ENCODE results near the gene IGLL5. TPM values are rescaled to one million over a fixed set of nuclear protein-coding genes. Genes with fewer than 3 reads are reported as not detected.

IGLL5 gene
- total and polyA plus RNA-seq, 9 of the 15 experiments (the other 6 are each of a cell fraction or from before 2014, with no cell fraction given): not detected

- intact Hi-C loops (cut with micrococcal nuclease): no loop called here
- Histone ChIP-seq H3K36me3 (ENCODE audit: control insufficient read depth, insufficient read depth, low read length) (no peaks in the 10 kb centered on the region), H3K9me3 (replicated peaks; ENCODE audit: control insufficient read depth, insufficient read depth, low read depth, low read length) (no peaks in the 10 kb centered on the region), H2AFZ (ENCODE audit: low read depth, low read length) (no peak overlapping the region), H3K4me2 (ENCODE audit: insufficient read depth, low read length) (no peak overlapping the region), H3K79me2 (ENCODE audit: control insufficient read depth, insufficient read depth, low read length) (no peaks in the 10 kb centered on the region), H3K9me1 (ENCODE audit: control insufficient read depth, insufficient read depth, low read length) (no peaks in the 10 kb centered on the region), H4K20me1 (replicated peaks; ENCODE audit: control insufficient read depth, insufficient read depth, low read length) (peaks cover 58% of the 10 kb centered on the region), H3K27ac (ENCODE audit: extremely low read depth, low read depth, low read length) (no peak overlapping the region), H3K27me3 (ENCODE audit: control insufficient read depth in 2 of 2, insufficient read depth in 2 of 2, low read length in 2 of 2) (peaks cover 15 to 53% of the 10 kb centered on the region in 2 experiments; a peak in 4 of 5 replicates), H3K9ac (ENCODE audit: insufficient read depth in 1 of 2, low read depth in 2 of 2, low read length in 2 of 2) (peak overlapping the region in 1 of 2 experiments; percentile 1; a peak in 2 of 4 replicates), H3K4me1 (replicated peaks in 1 of 2; ENCODE audit: control insufficient read depth in 2 of 2, insufficient read depth in 2 of 2, low read length in 2 of 2) (no peaks in the 10 kb centered on the region), H3K4me3 (no peak overlapping the region)
- BruUV-seq (replicated peaks): no TSS peak
- peak; percentile 22 for ATAC-seq
- peak in 3 of 4 experiments; percentile 63 to 70 (median 66) for DNase-seq (ENCODE audit: extremely low read depth in 1 of 4, low spot score in 3 of 4)
- in situ Hi-C loops (cut with MboI): no loop called here
- POLR2A ChIA-PET: interaction anchor here (0.6 to 6.6 kb wide), 5 partner anchors 9 to 487 kb away, joined by 3 to 41 read pairs (median 3); no protein-coding TSS in a partner anchor
- CTCF ChIA-PET (ENCODE audit: low intra/inter-chr PET ratio): interaction anchor here (0.6 kb wide), 1 partner anchor 16 kb away, joined by 3 read pairs; no protein-coding TSS in a partner anchor
- FAIRE-seq: no peak
- WGBS (ENCODE audit: insufficient coverage, low coverage, missing lambda C conversion rate): under 1% methylated on average over 10 of the region's 10 CpGs
- no peak for TF ChIP-seq TFAM (CRISPR knock-in tag; conservative IDR thresholded peaks at IDR 0.05)
- TF ChIP-seq LEF1 (IDR thresholded peaks at IDR 0.05): no peak
- no peak for TF ChIP-seq ETS2 (tag; IDR thresholded peaks at IDR 0.05; ENCODE audit: borderline replicate concordance, poor library complexity, severe bottlenecking)
- TF ChIP-seq, protein P1, sequence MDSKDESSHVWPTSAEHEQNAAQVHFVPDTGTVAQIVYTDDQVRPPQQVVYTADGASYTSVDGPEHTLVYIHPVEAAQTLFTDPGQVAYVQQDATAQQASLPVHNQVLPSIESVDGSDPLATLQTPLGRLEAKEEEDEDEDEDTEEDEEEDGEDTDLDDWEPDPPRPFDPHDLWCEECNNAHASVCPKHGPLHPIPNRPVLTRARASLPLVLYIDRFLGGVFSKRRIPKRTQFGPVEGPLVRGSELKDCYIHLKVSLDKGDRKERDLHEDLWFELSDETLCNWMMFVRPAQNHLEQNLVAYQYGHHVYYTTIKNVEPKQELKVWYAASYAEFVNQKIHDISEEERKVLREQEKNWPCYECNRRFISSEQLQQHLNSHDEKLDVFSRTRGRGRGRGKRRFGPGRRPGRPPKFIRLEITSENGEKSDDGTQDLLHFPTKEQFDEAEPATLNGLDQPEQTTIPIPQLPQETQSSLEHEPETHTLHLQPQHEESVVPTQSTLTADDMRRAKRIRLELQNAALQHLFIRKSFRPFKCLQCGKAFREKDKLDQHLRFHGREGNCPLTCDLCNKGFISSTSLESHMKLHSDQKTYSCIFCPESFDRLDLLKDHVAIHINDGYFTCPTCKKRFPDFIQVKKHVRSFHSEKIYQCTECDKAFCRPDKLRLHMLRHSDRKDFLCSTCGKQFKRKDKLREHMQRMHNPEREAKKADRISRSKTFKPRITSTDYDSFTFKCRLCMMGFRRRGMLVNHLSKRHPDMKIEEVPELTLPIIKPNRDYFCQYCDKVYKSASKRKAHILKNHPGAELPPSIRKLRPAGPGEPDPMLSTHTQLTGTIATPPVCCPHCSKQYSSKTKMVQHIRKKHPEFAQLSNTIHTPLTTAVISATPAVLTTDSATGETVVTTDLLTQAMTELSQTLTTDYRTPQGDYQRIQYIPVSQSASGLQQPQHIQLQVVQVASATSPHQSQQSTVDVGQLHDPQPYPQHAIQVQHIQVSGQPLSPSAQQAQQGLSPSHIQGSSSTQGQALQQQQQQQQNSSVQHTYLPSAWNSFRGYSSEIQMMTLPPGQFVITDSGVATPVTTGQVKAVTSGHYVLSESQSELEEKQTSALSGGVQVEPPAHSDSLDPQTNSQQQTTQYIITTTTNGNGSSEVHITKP (IDR thresholded peaks at IDR 0.05; ENCODE audit: partially characterized antibody): peak; percentile 87
- TF ChIP-seq ARID4B (CRISPR knock-in tag; IDR thresholded peaks at IDR 0.05): peak; percentile 74; the same call in 1 of the 2 replicates
- no peak for TF ChIP-seq ZNF695 (CRISPR knock-in tag; IDR thresholded peaks at IDR 0.05)
- TF ChIP-seq BRD4 (IDR thresholded peaks at IDR 0.05): no peak
- TF ChIP-seq SMAD2 (IDR thresholded peaks at IDR 0.05; ENCODE audit: low read depth, low read length): no peak
- TF ChIP-seq NUFIP1 (IDR thresholded peaks at IDR 0.05; ENCODE audit: partially characterized antibody): no peak
- TF ChIP-seq MTA3 (IDR thresholded peaks at IDR 0.05; ENCODE audit: borderline replicate concordance): no peak
- TF ChIP-seq NFATC3 (IDR thresholded peaks at IDR 0.05): no peak
Observed at GRCh38 chr22:22893077-22893805, 5.6 kb downstream of the IGLL5 start.

Measured in K562 (cell line).